ENCODE data around the gene ZMIZ2.
"Not testable (repeated sequence)": the region's sequence is repeated elsewhere in the genome, so short reads cannot be mapped to it uniquely, and the experiment has no call there.

Gene ZMIZ2, protein sequence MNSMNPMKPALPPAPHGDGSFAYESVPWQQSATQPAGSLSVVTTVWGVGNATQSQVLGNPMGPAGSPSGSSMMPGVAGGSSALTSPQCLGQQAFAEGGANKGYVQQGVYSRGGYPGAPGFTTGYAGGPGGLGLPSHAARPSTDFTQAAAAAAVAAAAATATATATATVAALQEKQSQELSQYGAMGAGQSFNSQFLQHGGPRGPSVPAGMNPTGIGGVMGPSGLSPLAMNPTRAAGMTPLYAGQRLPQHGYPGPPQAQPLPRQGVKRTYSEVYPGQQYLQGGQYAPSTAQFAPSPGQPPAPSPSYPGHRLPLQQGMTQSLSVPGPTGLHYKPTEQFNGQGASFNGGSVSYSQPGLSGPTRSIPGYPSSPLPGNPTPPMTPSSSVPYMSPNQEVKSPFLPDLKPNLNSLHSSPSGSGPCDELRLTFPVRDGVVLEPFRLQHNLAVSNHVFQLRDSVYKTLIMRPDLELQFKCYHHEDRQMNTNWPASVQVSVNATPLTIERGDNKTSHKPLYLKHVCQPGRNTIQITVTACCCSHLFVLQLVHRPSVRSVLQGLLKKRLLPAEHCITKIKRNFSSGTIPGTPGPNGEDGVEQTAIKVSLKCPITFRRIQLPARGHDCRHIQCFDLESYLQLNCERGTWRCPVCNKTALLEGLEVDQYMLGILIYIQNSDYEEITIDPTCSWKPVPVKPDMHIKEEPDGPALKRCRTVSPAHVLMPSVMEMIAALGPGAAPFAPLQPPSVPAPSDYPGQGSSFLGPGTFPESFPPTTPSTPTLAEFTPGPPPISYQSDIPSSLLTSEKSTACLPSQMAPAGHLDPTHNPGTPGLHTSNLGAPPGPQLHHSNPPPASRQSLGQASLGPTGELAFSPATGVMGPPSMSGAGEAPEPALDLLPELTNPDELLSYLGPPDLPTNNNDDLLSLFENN

DNA sequence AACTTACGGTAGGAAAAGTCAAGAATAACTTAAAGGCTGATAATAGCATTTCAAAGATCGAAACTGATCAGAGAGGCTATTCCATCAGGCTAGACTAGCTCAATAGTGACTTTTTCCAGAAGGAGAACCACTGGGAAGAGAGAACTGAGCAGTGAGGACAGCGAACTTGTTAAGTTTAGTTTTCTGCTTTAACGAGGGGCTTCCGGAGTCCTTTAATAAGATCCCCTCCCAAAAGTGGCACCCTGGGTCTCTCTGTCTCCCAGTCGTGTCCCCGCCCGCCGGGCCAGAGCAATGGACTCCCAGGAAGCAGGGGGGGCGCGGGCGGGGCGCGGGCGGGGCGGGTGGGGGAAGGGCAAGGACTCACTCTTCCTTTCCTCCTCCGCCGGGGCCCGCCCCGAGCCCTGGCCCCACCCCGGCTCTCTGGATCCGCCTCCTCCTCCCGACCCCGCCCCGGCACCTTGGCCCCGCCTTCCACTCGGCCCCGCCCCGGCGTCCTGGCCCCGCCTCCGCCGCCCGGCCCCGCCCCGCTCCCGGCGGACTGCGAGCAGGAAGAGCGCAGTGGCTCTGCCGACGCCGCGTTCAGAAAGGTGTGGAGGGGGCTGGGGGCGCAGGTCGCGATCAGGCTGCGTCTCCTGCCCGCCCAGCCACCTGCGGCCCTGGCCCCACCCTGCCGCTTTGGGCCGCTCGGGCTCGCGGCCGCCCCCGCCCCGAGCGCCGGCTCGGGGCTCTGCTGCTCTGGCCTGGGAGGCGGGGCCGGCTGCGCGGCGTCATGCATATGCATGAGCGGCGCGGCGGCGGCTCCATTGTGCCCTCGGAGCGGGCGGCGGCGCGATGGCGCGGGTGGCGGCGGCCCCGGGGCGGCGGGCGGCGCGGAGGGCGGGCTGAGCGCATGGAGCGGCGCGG lies at the start of gene ZMIZ2:
Gene ZMIZ2 (plus strand): TSS at position 803 of the 903 bp plus-strand sequence. CDS start 7,403 bp downstream, outside the sequence.
- peak; percentile 81 to 88 (median 87) for DNase-seq (ENCODE audit: low read depth in 3 of 3)

DNA sequence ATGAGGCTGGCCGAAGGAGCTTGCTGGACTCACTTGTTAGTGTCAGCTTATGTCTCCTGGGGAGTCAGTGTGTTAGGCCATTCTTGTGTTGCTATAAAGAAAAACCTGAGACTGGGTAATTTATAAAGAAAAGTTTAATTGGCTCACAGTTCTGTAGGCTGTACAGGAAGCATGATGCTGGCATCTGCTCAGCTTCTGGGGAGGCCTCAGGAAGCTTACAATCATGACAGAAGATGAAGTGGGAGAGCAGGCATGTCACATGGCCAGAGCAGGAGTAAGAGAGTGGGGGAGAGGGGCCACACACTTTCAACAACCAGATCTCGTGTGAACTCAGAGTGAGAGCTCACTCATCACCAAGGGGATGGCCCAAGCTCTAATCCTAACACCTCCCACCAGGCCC lies 49.0 kb upstream of the ZMIZ2 start:
- DNase-seq (ENCODE audit: low read depth in 3 of 3): not testable (repeated sequence)

DNA sequence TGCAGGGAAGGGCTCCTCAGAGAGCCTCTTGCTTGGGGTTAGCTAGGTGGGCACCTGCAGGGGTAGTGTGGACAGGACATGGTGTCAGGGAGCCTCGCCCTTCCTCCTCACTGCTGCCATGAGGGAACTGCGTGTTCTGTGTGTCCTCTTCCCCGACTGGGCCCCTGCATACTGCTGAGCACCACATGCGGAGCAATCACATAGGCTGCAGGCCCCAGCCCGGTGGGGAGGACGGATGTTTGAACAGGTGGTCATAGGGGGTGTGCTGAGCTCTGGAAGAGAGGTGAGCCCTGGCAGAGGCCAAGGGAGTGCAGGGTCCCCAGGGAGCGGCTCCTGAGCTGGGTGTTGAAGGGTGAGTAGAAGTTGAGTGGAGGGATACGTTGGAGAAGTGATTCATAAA lies 48.3 kb upstream of the ZMIZ2 start:
- DNase-seq (ENCODE audit: low read depth in 3 of 3): no peak

DNA sequence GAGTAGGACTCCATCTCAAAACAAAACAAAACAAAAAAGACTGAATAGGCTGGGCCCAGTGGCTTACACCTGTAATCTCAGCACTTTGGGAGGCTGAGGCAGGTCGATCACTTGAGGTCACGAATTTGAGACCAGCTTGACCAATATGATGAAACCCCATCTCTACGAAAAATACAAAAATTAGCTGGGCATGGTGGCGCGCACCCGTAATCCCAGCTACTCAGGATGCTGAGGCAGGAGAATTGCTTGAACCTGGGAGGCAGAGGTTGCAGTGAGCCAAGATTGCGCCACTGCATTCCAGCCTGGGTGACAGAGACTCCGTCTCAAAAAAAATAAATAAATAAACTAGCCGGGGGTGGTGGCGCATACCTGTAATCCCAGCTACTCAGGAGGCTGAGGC lies 45.3 kb upstream of the ZMIZ2 start:
- not testable (repeated sequence) for DNase-seq (ENCODE audit: low read depth in 3 of 3)

DNA sequence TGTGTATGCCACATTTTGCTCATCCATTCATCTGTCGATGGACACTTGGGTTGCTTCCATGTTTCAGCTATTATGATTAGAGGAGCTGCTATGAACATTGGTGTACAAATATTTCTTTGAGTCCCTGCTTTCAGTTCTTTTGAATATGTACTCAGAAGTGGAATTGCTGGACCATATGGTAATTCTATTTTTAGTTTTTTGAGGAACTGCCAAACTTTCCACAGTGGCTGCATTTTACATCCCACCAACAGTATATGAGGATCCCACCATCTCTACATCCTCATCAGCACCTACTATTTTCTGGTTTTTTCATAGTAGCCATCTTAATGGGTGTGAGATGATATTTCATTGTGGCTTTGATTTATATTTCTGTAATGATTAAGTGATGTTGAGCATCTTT lies 44.7 kb upstream of the ZMIZ2 start:
- no peak for DNase-seq (ENCODE audit: low read depth in 3 of 3)

DNA sequence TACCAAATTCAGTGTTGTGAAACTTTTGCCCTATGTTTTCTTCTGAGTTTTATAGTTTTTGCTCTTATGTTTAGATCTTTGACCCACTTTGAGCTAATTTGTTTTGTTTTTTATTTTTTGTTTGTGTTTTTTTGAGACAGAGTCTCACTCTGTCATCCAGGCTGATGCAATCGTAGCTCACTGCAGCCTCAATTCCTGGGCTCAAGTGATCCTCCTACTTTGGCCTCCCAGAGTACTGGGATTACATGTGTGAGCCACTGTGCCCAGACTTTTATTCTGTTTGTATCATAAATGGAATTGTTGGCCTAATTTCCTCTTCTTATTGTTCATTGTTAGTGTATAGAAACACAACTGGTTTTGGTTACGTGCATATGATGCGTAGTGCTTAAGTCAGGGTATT lies 43.2 kb upstream of the ZMIZ2 start:
- no peak for DNase-seq (ENCODE audit: low read depth in 3 of 3)

DNA sequence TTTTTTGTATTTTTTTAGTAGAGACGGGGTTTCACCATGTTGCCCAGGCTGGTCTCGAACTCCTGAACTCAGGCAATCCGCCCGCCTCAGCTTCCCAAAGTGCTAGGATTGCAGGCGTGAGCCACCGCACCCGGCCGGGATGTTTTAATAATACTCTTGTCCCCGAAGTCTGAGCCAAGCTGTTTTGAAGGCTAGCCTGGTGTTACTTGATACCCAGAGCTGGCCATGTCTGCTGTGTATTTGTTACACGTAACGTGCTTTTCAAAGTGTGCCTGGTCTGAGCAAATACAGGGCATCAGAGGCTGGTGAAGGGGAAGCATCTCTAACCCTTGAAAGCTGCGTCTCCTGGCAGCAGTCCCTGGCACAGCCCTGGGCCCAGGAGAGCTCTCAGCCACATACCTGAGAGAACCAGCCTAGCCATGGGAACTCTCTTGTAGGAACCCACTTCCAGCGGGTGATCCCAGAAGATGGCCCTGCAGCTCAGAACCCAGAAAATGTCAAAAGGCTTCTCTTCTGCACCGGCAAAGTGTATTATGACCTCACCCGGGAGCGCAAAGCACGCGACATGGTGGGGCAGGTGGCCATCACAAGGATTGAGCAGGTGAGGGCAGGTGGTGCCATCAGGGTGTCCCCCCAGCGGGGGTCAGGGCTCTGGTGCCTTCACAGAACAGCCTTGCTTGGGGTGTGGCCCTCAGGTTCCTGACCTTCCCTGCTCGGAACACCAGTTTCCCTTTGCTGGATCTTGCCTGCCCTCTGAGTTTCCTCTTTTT lies 41.7 kb upstream of the ZMIZ2 start:
- DNase-seq (ENCODE audit: low read depth in 3 of 3): no peak

DNA sequence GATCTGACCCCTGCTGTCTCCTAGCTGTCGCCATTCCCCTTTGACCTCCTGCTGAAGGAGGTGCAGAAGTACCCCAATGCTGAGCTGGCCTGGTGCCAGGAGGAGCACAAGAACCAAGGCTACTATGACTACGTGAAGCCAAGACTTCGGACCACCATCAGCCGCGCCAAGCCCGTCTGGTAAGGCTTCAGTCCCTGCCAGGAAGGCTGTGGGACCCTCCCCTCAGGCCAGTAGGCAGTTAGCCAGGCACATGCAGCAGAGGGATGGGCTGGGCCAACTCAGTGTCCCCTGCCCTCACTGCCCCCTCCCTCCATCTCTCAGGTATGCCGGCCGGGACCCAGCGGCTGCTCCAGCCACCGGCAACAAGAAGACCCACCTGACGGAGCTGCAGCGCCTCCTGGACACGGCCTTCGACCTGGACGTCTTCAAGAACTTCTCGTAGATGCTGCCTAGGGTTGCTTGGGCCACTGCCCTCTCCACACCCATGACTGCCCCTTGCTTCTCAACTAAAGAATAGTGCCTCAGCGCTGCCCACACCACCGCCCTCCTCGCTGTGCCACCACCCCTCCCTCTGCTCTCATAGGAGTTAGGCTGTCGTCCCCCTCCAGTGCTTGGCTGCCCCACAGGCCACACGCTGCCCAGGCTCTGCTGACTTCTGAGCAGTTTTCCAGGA lies 41.0 kb upstream of the ZMIZ2 start:
- no peak for DNase-seq (ENCODE audit: low read depth in 3 of 3)

DNA sequence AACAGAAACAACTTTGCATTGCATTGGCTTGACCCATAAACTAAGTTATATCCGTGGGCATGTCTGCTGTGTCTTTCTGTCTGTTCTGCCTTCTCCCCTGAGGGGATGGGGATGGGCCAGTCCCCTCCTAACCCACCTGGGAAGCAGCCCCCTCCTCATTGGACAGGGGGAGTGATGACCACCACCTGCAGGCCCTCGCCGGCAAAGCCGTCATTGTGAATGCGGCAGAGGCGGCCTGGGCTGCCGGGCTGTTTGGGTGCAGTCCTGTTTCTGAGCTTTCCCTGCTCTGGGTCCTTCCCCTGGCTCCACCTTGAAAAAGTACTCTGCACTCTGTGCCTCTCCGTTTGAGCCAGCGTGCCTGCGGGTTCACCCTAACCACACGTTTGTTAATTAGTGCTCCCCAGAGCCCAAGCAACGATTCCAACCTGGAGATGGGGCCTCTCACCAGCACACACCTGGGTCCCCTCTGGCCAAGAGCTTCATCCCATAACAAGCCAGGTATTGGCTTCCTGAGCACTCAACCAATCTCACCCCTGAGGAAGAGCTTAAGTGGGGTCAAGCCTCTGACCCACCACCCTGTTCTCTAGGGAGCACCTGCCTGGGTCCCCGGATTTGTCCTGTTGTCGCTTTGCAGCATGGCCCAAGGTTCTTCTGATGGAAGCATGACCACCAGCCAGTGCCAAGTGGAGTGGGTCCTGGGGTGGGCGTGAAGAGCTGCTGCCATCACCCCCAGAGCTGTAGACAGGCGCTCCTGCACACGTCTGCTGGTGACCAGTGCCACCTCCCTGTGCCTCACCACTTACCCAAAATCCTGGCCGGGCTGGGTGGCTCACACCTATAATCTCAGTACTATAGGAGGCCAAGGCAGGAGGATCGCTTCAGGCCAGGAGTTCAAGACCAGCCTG lies 39.4 kb upstream of the ZMIZ2 start:
- no peak for DNase-seq (ENCODE audit: low read depth in 3 of 3)

DNA sequence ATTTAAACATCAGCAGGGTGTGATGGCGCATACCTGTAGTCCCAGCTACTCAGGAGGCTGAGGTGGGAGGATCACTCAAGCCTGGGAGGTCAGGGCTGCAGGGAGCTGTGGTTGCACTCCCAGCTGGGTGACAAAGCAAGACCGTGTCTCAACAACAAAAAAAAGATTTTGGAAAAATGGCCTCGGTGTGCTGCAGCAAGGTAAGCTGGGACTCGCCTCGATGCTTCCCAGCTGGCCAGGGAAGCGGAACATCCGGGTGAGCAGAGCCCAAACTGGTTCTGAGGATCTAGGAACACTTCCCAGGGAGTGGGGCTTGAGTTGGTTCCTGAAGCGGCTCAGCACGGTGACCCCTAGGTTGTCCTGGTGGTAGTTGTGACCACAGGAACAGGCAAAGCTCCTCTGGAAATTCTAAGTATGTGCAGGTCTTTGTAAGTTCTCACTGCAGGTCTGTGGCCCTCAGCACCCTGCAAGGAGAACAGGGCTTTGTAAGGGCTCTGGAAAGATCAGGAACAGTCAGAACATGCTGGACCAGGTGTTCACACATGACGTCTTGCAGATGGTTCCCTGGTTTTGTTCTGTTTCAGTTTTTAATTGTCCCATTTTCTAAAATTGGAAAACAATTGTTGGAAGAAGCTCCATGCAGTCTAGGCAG lies 38.6 kb upstream of the ZMIZ2 start:
- no peak for DNase-seq (ENCODE audit: low read depth in 3 of 3)

DNA sequence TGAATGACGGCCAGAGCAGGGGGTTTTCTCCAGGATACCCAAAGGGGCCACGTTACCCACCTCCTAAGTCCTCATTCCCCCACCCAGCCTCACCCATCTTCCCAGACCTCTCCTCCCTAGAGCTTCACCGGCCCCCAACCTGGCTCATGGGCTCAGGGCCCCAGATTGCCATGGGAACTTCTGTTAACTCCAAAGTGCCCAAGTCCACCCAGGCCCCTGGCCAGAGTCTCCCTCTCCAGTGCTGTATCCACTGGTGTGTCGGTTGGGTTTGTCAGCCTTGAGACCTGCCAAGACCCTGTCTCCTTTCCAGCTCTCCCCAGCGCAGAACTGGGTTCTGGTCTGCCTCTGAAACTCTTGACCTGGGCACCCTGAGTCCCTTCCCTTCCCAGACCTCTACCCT lies 37.1 kb upstream of the ZMIZ2 start:
- DNase-seq (ENCODE audit: low read depth in 3 of 3): no peak

DNA sequence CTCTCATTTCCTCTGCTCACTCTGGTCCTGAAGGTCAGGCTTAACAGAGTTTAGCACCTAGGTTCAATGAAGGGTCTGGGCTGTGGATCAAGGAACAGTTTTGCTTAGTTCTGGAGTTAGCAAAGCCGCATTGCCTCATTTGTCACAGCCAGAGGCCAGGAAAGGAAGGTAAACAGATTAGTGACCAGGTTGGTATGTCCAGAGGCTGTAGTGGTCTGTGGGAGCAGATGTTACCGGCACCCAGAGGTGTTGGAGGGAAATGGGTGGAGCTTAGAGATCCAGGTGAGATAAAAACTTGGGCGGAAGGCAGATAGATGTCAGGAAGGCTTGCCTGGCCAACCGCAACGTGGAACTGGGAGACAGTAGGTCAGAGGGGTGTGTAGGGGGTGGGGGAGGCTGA lies 36.6 kb upstream of the ZMIZ2 start:
- DNase-seq (ENCODE audit: low read depth in 3 of 3): no peak

DNA sequence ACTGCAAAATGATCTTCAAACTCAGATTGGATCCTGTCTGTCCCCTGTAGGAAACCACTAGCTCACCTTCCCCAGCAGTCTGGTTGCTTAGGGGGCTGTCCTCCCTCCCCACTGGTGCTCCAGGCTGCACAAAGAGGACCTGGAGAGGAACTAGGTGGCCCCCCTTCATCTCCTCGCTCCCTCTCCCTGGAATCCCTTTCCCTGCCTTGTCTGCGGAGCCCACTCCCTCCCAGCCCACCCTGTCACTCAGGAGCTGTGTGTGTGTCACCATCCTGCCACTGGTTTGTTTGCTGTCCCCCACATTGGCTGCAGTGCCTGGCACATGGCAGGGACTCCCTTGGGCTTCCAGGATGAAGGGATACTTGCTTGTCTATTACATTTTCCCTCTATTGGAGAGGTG lies 35.5 kb upstream of the ZMIZ2 start:
- no peak for DNase-seq (ENCODE audit: low read depth in 3 of 3)

DNA sequence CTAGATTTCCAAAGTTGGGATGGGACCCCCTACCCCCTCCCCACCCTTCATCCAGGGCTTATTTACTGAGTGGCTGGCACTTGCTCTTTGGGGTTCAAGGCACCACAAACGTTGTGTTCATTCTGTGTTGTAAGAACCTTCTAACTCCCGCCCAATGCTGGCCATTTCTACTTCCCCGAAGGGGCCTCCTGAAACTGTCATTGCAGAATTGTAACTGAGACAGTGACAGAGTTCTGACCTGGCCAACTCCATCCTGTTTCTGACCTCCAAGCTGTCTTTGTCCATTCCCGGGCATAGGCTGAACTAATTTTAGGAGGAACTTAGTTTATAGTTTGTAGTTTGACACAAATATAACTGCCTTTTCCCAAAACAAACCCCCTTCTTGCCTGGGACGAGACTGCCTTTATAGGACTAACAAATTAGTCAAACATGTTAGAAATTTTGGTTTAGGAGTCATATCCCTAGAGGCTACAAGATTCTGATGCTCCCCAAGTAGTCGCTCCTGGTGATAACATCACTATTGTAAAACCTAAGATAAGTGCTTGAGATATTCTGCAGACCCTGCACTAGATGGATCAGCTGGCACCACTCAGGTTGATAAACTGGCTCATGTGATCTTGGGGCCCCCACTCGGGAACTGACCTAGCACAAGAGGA lies 34.8 kb upstream of the ZMIZ2 start:
- no peak for DNase-seq (ENCODE audit: low read depth in 3 of 3)

DNA sequence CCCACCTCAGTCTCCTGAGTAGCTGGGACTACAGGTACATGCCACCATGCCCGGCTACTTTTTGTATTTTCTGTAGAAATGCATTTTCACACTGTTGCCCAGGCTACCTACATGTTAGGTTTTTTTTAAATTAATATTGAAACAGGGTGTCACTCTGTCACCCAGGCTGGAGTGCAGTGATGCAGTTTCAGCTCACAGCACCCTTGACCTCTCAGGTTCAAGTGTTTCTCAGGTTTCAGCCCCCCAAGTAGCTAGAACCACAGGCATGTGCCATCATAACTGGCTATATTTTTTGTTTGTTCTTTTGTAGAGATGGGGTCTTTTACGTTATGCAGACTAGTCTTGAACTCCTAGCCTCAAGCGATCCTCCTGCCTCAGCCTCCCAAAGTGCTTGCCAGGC lies 32.4 kb upstream of the ZMIZ2 start:
- no peak for DNase-seq (ENCODE audit: low read depth in 3 of 3)

DNA sequence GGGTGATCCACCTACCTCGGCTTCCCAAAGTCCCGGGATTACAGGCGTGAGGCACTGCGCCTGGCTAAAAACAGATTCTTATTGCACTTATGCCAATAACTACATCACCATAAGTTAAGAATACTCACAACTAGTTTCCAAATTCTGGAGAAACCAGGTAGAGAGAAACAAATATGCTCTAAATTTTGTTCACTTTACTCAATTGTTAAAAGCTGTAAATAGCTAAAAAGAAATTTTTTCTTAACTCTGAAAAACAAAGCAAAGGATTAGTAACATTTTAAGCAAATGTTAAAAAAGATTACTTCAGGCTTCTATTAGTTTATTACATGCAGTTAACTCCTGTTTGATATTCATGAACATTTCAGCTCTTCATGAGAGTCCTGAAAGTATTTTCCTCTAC lies 28.3 kb upstream of the ZMIZ2 start:
- DNase-seq (ENCODE audit: low read depth in 3 of 3): no peak

DNA sequence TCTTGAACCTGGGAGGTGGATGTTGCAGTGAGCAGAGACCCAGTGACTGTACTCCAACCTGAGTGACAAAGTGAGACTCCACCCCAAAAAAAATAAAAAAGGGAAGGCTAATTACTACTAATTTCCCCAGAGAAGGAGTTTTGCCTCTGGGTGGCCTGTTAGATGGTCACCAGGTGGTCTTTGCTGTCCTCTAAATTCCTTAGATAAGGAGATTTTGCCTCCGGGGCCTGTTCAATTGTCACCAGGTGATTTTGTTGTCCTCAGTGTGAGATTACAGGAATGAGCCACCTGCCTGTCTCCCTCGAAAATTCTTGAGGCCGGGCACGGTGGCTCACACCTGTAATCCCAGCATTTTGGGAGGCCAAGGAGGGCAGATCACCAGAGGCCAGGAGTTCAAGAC lies 24.4 kb upstream of the ZMIZ2 start:
- DNase-seq (ENCODE audit: low read depth in 3 of 3): no peak

DNA sequence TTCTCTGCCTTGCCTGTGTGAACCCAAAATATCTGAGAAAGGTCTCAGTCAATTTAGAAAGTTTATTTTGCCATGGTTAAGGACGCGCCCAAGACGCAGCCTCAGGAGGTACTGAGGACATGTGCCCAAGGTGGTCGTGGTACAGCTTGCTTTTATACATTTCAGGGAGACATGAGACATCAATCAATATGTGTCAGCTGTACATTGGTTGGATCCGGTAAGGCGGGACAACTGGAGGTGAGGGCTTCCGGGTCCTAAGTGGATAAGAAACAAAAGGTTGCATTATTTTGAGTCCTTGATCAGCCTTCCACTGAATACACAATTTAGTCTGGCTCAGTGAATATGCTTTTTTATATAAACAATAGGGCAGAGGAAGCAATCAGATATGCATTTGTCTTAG lies 22.4 kb upstream of the ZMIZ2 start:
- not testable (repeated sequence) for DNase-seq (ENCODE audit: low read depth in 3 of 3)
